ENCODE measurements around the gene RAB31.
"Not testable (repeated sequence)": the region's sequence is repeated elsewhere in the genome, so short reads cannot be mapped to it uniquely, and the experiment has no call there.

The RAB31 gene

GRCh38 chr18:9758624-9759075, 50.5 kb downstream of the RAB31 start:
- DNase-seq (ENCODE audit: low read depth): no peak

- no peak for DNase-seq (ENCODE audit: low read depth)
Measured at GRCh38 chr18:9760641-9761040, 52.5 kb downstream of the RAB31 start.

GRCh38 chr18:9762526-9762925, 54.4 kb downstream of the RAB31 start:
- no peak for DNase-seq (ENCODE audit: low read depth)

- no peak for DNase-seq (ENCODE audit: low read depth)
Measured at GRCh38 chr18:9763157-9763556, 55.1 kb downstream of the RAB31 start.

GRCh38 chr18:9764011-9764481, 55.9 kb downstream of the RAB31 start:
- no peak for DNase-seq (ENCODE audit: low read depth)

- DNase-seq (ENCODE audit: low read depth): no peak
Measured at GRCh38 chr18:9765501-9765900, 57.4 kb downstream of the RAB31 start.

GRCh38 chr18:9766076-9766481, 58.0 kb downstream of the RAB31 start:
- no peak for DNase-seq (ENCODE audit: low read depth)

- DNase-seq (ENCODE audit: low read depth): no peak
Measured at GRCh38 chr18:9766740-9767139, 58.6 kb downstream of the RAB31 start.

GRCh38 chr18:9768071-9768691, 60.1 kb downstream of the RAB31 start:
- DNase-seq (ENCODE audit: low read depth): not testable (repeated sequence)

GRCh38 chr18:9770111-9770510, 62.0 kb downstream of the RAB31 start:
- not testable (repeated sequence) for DNase-seq (ENCODE audit: low read depth)

- peak; percentile 40 for DNase-seq (ENCODE audit: low read depth)
Measured at GRCh38 chr18:9771261-9771976, 63.3 kb downstream of the RAB31 start.

GRCh38 chr18:9771977-9772660, 64.0 kb downstream of the RAB31 start:
- DNase-seq (ENCODE audit: low read depth): no peak

- no peak for DNase-seq (ENCODE audit: low read depth)
Measured at GRCh38 chr18:9772847-9773677, 65.0 kb downstream of the RAB31 start.

- no peak for DNase-seq (ENCODE audit: low read depth)
Measured at GRCh38 chr18:9774150-9774549, 66.0 kb downstream of the RAB31 start.

GRCh38 chr18:9775178-9775577, 67.1 kb downstream of the RAB31 start:
- no peak for DNase-seq (ENCODE audit: low read depth)

GRCh38 chr18:9779630-9780029, 71.5 kb downstream of the RAB31 start:
- no peak for DNase-seq (ENCODE audit: low read depth)

GRCh38 chr18:9782073-9782857, 74.2 kb downstream of the RAB31 start:
- no peak for DNase-seq (ENCODE audit: low read depth)

- DNase-seq (ENCODE audit: low read depth): no peak
Measured at GRCh38 chr18:9786631-9787030, 78.5 kb downstream of the RAB31 start.

GRCh38 chr18:9787036-9787435, 78.9 kb downstream of the RAB31 start:
- no peak for DNase-seq (ENCODE audit: low read depth)

GRCh38 chr18:9787712-9788111, 79.6 kb downstream of the RAB31 start:
- no peak for DNase-seq (ENCODE audit: low read depth)

- DNase-seq (ENCODE audit: low read depth): no peak
Measured at GRCh38 chr18:9788140-9788539, 80.0 kb downstream of the RAB31 start.
